Measurements from ENCODE around the gene TMSB15B. TPM values are rescaled to one million over a fixed set of nuclear protein-coding genes. Genes with fewer than 3 reads are reported as not detected.

The TMSB15B gene
- total RNA-seq, 2 experiments from 2014 or later, result 4.1 to 7.3 TPM

Other genes with a start within 250 kb of the TMSB15B start
- gene PLP1, start 185.8 kb upstream of the TMSB15B start, total RNA-seq, result not detected
- under 1 TPM; 0.37 to 0.48 TPM for gene RAB9B, start 130.4 kb upstream of the TMSB15B start, total RNA-seq
- gene H2BW1, start 51.1 kb downstream of the TMSB15B start, total RNA-seq, result not detected
- gene H2BW2, start 77.3 kb downstream of the TMSB15B start, total RNA-seq, result not detected
- gene TMSB15C, start 113.6 kb downstream of the TMSB15B start, total RNA-seq, result 1 to 10 TPM; 2.3 to 3.3 TPM
- 1 to 10 TPM in 1 of 2 experiments, under 1 TPM in 1; 0.53 to 1.0 TPM for gene ZCCHC18, start 149.9 kb downstream of the TMSB15B start, total RNA-seq
- gene SLC25A53, start 194.4 kb downstream of the TMSB15B start, total RNA-seq, result 1 to 10 TPM; 3.5 to 5.1 TPM
- gene FAM199X, start 203.8 kb downstream of the TMSB15B start, total RNA-seq, result 1 to 10 TPM; 5.0 to 7.6 TPM

Data from activated CD4-positive, alpha-beta T cell treated with anti-CD3 and anti-CD28 coated beads for 36 hours (primary cell).